ENCODE measurements around the gene RRN3. TPM values are rescaled to one million over a fixed set of nuclear protein-coding genes. Genes with fewer than 3 reads are reported as not detected.

RRN3 gene
- total and polyA plus RNA-seq, 8 donors, result 7.0 to 60.2 (median 14.2) TPM

GRCh38 chr16:15057681-15058417 lies 36.2 kb downstream of the RRN3 start:
- TF ChIP-seq EP300 (IDR thresholded peaks at IDR 0.05) (no peak), POLR2AphosphoS5 (IDR thresholded peaks at IDR 0.05) (peak in 1 of 3 donors; percentile 50), POLR2A (IDR thresholded peaks at IDR 0.05) (no peak)
- TF ChIP-seq, protein P1, sequence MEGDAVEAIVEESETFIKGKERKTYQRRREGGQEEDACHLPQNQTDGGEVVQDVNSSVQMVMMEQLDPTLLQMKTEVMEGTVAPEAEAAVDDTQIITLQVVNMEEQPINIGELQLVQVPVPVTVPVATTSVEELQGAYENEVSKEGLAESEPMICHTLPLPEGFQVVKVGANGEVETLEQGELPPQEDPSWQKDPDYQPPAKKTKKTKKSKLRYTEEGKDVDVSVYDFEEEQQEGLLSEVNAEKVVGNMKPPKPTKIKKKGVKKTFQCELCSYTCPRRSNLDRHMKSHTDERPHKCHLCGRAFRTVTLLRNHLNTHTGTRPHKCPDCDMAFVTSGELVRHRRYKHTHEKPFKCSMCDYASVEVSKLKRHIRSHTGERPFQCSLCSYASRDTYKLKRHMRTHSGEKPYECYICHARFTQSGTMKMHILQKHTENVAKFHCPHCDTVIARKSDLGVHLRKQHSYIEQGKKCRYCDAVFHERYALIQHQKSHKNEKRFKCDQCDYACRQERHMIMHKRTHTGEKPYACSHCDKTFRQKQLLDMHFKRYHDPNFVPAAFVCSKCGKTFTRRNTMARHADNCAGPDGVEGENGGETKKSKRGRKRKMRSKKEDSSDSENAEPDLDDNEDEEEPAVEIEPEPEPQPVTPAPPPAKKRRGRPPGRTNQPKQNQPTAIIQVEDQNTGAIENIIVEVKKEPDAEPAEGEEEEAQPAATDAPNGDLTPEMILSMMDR (IDR thresholded peaks at IDR 0.05), result no peak
- peaks cover 0 to 47% (median 38%) of the 10 kb centered on the region in 4 donors for H3K4me1 ChIP-seq
- intact Hi-C loops (cut with DNase I; ENCODE audit: low total_unique reads), result no loop called here
- H3K9me3 ChIP-seq, result no peaks in the 10 kb centered on the region
- WGBS, 5 donors, result 27 to 42% (median 32%) methylated on average over 7 of the region's 7 CpGs
- peak overlapping the region; percentile 48 to 76 (median 59) for H3K27ac ChIP-seq
- peaks cover 19 to 43% (median 43%) of the 10 kb centered on the region in 4 donors for H3K36me3 ChIP-seq
- peak; percentile 39 to 51 for DNase-seq
- H3K27me3 ChIP-seq, result no peaks in the 10 kb centered on the region
- H3K4me3 ChIP-seq, result no peak overlapping the region

GRCh38 chr16:15055141-15056053 lies 38.7 kb downstream of the RRN3 start:
- 1 to 8% (median 2%) methylated on average over 24 to 81 of the region's 81 CpGs for WGBS, 5 donors
- peak overlapping the region; percentile 93 to 98 (median 94) for H3K4me3 ChIP-seq
- H3K36me3 ChIP-seq, result peaks cover 0 to 19% (median 18%) of the 10 kb centered on the region in 4 donors
- intact Hi-C loops (cut with DNase I; ENCODE audit: low total_unique reads), result no loop called here
- peak overlapping the region; percentile 77 to 89 (median 86) for H3K27ac ChIP-seq
- peak in 1 of 2 donors; percentile 52 for DNase-seq
- no peaks in the 10 kb centered on the region for H3K27me3 ChIP-seq
- TF ChIP-seq, protein P1 (IDR thresholded peaks at IDR 0.05), result no peak
- TF ChIP-seq EP300 (IDR thresholded peaks at IDR 0.05), result no peak
- TF ChIP-seq POLR2AphosphoS5 (IDR thresholded peaks at IDR 0.05), result no peak
- TF ChIP-seq POLR2A (IDR thresholded peaks at IDR 0.05), result no peak
- H3K4me1 ChIP-seq, result peaks cover 0 to 51% (median 38%) of the 10 kb centered on the region in 4 donors
- H3K9me3 ChIP-seq, result no peaks in the 10 kb centered on the region

DNA sequence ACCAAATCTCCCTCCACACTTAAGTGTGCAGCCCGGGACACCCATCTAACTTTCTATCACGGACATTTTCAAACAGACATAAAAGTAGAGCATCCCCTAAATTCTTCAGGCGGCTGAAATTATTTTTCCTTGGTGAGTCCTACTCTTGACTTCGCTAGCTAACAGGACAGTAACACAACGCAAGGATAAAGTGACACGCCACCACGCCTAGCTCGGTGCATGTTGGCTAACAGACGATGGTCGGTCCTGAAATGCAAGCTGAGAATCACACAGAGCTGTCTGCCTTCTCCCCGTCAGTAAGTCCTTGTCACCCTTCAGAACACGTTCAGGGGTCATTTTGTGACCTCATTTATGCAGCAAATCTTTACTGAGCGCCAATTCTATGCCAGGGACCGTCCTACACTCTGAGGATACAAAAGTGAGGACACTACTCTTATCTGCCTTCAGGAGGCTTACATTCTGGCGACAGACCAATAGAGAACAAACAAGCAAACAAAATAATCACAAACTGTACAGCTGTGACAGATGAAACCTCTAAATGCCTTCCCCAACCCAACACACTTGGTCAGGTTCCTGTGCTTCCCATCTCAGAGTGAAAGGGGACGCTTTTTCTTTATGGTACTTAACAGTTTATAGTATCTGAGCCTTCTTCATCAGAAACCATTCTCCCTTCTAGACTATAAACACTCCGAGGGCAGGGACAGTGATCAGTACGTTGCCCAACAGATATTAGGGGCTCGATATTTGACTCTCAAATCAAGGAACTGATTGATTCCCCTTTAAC lies 39.5 kb downstream of the RRN3 start:
- DNase-seq, result no peak
- no peaks in the 10 kb centered on the region for H3K27me3 ChIP-seq
- H3K27ac ChIP-seq, result peak overlapping the region in 2 of 5 donors; percentile 86 to 89
- TF ChIP-seq, protein P1 (IDR thresholded peaks at IDR 0.05), result no peak
- TF ChIP-seq POLR2AphosphoS5 (IDR thresholded peaks at IDR 0.05), result no peak
- TF ChIP-seq POLR2A (IDR thresholded peaks at IDR 0.05), result no peak
- TF ChIP-seq EP300 (IDR thresholded peaks at IDR 0.05), result no peak
- H3K4me3 ChIP-seq, result peak overlapping the region; percentile 93 to 98 (median 94)
- H3K9me3 ChIP-seq, result no peaks in the 10 kb centered on the region
- 70 to 78% (median 73%) methylated on average over 19 of the region's 19 CpGs for WGBS, 5 donors
- peaks cover 0 to 55% (median 41%) of the 10 kb centered on the region in 4 donors for H3K4me1 ChIP-seq
- H3K36me3 ChIP-seq, result peaks cover 0 to 12% (median 11%) of the 10 kb centered on the region in 4 donors
- intact Hi-C loops (cut with DNase I; ENCODE audit: low total_unique reads), result no loop called here

Data from stomach (tissue), 9 donors.